Thoracic aorta (tissue), 2 donors: ENCODE measurements around the gene PCCA. TPM values are rescaled to one million over a fixed set of nuclear protein-coding genes. Genes with fewer than 3 reads are reported as not detected.
A peak's percentile ranks its signal among the peaks of the same experiment; 100 is the strongest.
"Not testable (repeated sequence)": the region's sequence is repeated elsewhere in the genome, so short reads cannot be mapped to it uniquely, and the experiment has no call there.

ENCODE experiments used
- ATAC-seq: fragments of 150-250 bp; one replicate; pipeline ENCODE4 v1.8.0; 2017; ENCODE audit warnings: low read depth; ENCODE audit not compliant: insufficient number of reproducible peaks, low FRiP score
- DNase-seq: peaks from one replicate; pipeline ENCODE4 v3.0.0-alpha.2; 2020; ENCODE audit warnings: low spot score
- H3K27ac ChIP-seq, 2 donors: fragments of 200-600 bp; sonication (generic); 1 replicate in 1 of 2; 2 replicates in 1 of 2; pipeline ENCODE4 v1.5.1; 2016; ENCODE audit warnings: mild to moderate bottlenecking in 2 of 2, moderate library complexity in 2 of 2
- H3K27me3 ChIP-seq: fragments of 200-600 bp; sonication (generic); replicated peaks from 2 replicates; pipeline ENCODE4 v1.6.0; 2016; ENCODE audit warnings: mild to moderate bottlenecking; ENCODE audit not compliant: insufficient read depth
- H3K36me3 ChIP-seq: fragments of 200-600 bp; sonication (generic); one replicate; pipeline ENCODE4 v1.5.1; 2016
- H3K4me1 ChIP-seq, 2 donors: fragments of 200-600 bp; sonication (generic); 1 replicate in 1 of 2; 2 replicates in 1 of 2; pipeline versions ENCODE4 v1.5.1 to v1.6.0; 2016; ENCODE audit warnings: low read depth in 2 of 2, mild to moderate bottlenecking in 1 of 2; ENCODE audit not compliant: control insufficient read depth in 1 of 2
- H3K4me3 ChIP-seq: fragments of 200-600 bp; sonication (generic); 2 replicates; pipeline ENCODE4 v1.5.1; 2016; ENCODE audit warnings: mild to moderate bottlenecking
- H3K9me3 ChIP-seq: fragments of 200-600 bp; sonication (generic); 2 replicates; pipeline ENCODE4 v1.5.1; 2016
- total RNA-seq, 2 donors: library from RNA; depleted of rRNA; stranded (reverse); fragments of >200 nt; gene quantifications; one replicate each; pipeline versions ENCODE4 v1.1.0 to v1.2.3, GENCODE V29; 2016
- TF ChIP-seq, protein P1 (sequence below): fragments of 200-600 bp; sonication (generic); IDR thresholded peaks from one replicate; pipeline ENCODE4 v1.5.1; 2019; ENCODE audit warnings: antibody characterized with exemption

PCCA gene
- total RNA-seq, 2 donors from 2014 or later, result 17.2 to 51.6 TPM

DNA sequence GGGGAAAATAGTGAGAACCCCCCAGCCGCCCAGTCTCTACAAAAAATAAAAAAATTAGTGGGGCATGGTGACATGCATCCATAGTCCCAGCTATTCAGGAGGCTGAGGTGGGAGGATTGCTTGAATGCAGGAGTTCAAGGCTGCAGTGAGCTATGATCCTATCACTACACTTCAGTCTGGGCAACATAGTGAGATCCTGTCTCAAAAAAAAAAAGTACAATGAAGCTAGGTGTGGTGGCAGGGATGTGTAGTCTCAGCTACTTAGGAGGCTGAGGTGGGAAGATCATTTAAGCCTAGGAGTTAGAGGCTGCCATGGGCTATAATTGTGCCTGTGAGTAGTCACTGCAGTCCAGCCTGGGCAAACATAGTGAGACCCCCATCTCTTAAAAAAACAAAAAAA is 8.9 kb downstream of the PCCA start:
- H3K4me1 ChIP-seq, result peaks cover 12 to 20% of the 10 kb centered on the region in 2 donors
- H3K27ac ChIP-seq, result no peak overlapping the region
- no peaks in the 10 kb centered on the region for H3K9me3 ChIP-seq
- no peaks in the 10 kb centered on the region for H3K27me3 ChIP-seq
- DNase-seq, result no peak
- H3K36me3 ChIP-seq, result no peaks in the 10 kb centered on the region
- TF ChIP-seq, protein P1, sequence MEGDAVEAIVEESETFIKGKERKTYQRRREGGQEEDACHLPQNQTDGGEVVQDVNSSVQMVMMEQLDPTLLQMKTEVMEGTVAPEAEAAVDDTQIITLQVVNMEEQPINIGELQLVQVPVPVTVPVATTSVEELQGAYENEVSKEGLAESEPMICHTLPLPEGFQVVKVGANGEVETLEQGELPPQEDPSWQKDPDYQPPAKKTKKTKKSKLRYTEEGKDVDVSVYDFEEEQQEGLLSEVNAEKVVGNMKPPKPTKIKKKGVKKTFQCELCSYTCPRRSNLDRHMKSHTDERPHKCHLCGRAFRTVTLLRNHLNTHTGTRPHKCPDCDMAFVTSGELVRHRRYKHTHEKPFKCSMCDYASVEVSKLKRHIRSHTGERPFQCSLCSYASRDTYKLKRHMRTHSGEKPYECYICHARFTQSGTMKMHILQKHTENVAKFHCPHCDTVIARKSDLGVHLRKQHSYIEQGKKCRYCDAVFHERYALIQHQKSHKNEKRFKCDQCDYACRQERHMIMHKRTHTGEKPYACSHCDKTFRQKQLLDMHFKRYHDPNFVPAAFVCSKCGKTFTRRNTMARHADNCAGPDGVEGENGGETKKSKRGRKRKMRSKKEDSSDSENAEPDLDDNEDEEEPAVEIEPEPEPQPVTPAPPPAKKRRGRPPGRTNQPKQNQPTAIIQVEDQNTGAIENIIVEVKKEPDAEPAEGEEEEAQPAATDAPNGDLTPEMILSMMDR, result no peak
- H3K4me3 ChIP-seq, result no peak overlapping the region
- no peak for ATAC-seq

DNA sequence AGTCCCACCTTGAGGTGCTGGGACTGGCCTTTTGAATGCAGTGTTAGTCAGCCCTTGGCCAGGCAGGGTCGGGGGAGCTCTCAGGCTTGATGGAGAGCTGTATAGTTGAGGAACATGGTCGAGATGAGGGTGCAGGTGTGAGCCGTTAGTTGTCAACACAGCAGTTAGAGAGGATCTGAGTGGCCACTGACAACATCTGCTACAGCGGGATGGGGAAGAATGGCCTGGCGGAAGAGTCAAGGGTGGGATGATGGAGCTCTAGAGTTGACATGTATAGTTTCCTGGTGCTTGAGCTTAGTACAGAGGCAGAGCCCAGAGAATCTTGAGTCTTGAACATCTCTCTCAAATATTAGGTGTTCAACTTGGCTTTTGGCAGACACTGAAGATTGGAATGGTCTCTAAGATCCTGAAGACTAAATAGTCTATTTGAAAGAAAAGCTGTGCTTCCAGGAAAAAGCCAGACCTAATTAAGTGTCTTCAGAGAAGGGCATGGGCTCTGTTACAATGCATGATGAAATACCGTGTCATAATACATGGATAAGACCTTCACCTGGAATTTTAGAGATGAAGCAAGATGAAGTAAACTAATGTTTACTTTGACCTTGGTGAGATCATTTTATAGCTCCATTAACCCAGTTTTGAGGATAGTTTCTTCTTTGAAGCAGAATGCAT is 9.7 kb downstream of the PCCA start:
- H3K36me3 ChIP-seq, result no peaks in the 10 kb centered on the region
- H3K4me1 ChIP-seq, result peaks cover 12 to 20% of the 10 kb centered on the region in 2 donors
- H3K4me3 ChIP-seq, result no peak overlapping the region
- no peaks in the 10 kb centered on the region for H3K9me3 ChIP-seq
- DNase-seq, result no peak
- H3K27me3 ChIP-seq, result no peaks in the 10 kb centered on the region
- no peak overlapping the region for H3K27ac ChIP-seq
- TF ChIP-seq, protein P1, result no peak
- ATAC-seq, result no peak

DNA sequence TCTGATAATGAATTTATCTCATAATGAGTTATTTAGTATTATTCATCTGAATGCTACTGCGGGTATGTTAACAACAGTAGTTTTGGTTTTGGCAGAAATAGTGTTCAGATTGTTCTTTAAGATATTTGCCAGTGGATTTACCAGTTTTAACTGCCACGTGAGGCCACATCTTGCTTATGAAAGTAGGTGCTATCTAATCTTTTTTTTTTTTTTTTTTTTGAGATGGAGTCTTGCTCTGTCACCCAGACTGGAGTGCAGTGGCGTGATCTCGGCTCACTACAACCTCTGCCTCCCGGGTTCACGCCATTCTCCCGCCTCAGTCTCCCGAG is 10.2 kb downstream of the PCCA start:
- H3K4me3 ChIP-seq, H3K9me3 ChIP-seq, ATAC-seq, H3K27me3 ChIP-seq, H3K36me3 ChIP-seq, DNase-seq, H3K27ac ChIP-seq: not testable (repeated sequence)
- H3K4me1 ChIP-seq, result peaks cover 12 to 20% of the 10 kb centered on the region in 2 donors

DNA sequence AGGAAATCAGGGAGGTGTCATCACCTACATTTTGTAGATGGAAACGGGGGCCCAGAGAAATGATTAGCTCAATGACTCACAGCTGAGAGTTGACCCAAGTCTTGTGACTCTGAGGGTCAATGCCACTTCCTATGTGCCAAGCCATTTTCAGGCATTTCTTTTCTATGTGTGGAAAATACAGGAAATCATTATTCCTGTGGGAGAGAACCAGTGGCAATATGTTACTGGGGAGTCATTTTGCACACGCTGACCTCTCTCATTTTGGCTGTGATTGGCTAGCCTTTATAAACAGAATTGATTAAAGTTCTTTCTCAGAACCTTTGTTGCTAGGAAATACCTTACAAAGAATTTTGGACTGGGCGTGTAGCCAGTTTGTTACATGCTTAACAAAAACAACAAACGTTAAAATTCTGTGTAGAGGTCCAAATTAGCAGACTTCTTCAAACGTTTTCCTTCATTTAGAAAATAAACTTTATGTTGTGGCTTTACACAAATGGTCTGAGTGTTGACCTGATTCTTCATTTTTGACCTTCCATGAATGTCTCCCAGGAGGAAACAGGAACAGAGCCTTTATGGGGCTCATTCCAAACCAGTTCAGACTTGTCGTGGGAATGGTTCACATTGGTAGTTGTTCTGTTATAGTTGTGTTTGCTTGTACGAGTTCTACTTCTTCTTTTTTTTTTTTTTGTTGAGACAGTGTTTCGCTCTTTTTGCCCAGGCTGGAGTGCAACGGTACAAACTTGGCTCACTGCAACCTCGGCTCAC is 11.4 kb downstream of the PCCA start:
- peak overlapping the region; percentile 1 for H3K4me3 ChIP-seq
- H3K27me3 ChIP-seq, result no peaks in the 10 kb centered on the region
- ATAC-seq, result no peak
- TF ChIP-seq, protein P1, result no peak
- peaks cover 12 to 20% of the 10 kb centered on the region in 2 donors for H3K4me1 ChIP-seq
- H3K36me3 ChIP-seq, result no peaks in the 10 kb centered on the region
- H3K27ac ChIP-seq, result peak overlapping the region in 1 of 2 donors; percentile 27
- no peaks in the 10 kb centered on the region for H3K9me3 ChIP-seq
- DNase-seq, result no peak

DNA sequence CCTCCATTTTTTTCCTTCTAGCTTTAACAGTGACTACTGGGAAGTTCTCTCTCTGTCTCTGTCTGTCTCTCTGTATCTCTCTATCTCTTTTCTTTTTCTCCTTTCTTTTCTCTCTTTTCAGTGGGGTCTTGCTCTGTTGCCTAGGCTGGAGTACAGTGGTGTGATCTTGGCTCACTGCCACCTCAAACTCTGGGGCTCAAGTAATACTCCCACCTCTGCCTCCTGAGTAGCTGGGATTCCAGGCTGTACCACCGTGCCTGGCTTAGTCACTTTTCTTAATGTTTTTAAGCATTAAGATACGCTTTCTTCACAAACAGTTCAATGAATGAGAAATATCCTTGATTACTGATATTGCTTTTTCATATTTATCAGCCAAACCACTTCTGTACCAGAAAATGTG is 13.1 kb downstream of the PCCA start:
- TF ChIP-seq, protein P1, result no peak
- Histone ChIP-seq H3K27ac (no peak overlapping the region), H3K4me1 (peaks cover 12 to 20% of the 10 kb centered on the region in 2 donors), H3K9me3 (no peaks in the 10 kb centered on the region), H3K27me3 (no peaks in the 10 kb centered on the region), H3K4me3 (no peak overlapping the region), H3K36me3 (no peaks in the 10 kb centered on the region)
- DNase-seq, result no peak
- ATAC-seq, result no peak
